ENCODE results near the gene DEFB119. TPM values are rescaled to one million over a fixed set of nuclear protein-coding genes. Genes with fewer than 3 reads are reported as not detected.
"Not testable (repeated sequence)": the region's sequence is repeated elsewhere in the genome, so short reads cannot be mapped to it uniquely, and the experiment has no call there.

The DEFB119 gene
- total RNA-seq, 5 donors from 2014 or later (not counting 1 experiment from before 2014, with no cell fraction given), result not detected

DNA sequence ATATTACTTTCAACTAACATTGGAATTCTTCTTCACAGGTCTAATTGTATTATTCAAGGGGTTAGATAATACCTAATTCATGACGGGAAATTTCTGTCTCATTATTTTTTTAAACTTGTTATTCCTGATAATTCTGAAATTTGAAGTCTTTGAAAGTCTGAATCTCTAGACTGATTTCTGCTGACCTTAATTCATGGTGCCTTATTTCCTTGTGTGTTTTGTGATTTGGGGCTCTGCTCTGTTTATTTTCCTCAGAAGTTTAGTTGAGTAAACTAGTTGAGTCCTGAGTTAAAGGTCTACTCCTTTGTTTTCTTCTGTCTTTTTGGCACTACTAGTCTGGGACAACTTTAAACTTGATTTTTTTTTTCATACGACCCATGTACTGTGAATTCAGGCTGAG is 16.0 kb downstream of the DEFB119 start:
- no peaks in the 10 kb centered on the region for H3K27me3 ChIP-seq (replicated peaks in 1 of 2; ENCODE audit: control insufficient read depth in 2 of 2, extremely low read depth in 1 of 2, insufficient read depth in 2 of 2, low read length in 1 of 2)
- CTCF ChIA-PET, result no interaction called here
- no peak overlapping the region for H3K27ac Mint-ChIP-seq
- no peak overlapping the region for H3K4me3 Mint-ChIP-seq
- no peaks in the 10 kb centered on the region for H3K36me3 ChIP-seq (ENCODE audit: control insufficient read depth in 2 of 2, extremely low read depth in 1 of 2, insufficient read depth in 1 of 2, low read length in 1 of 2)
- no peaks in the 10 kb centered on the region for H3K4me1 ChIP-seq (ENCODE audit: control insufficient read depth in 1 of 2, extremely low read depth in 1 of 2, insufficient read depth in 2 of 2, low read length in 2 of 2)
- H3K4me3 ChIP-seq (ENCODE audit: control insufficient read depth in 1 of 2, extremely low read depth in 1 of 2, low read length in 1 of 2), result no peak overlapping the region
- DNase-seq, result no peak
- ATAC-seq (replicated peaks in 1 of 4), result no peak
- H3K9me3 ChIP-seq, result no peaks in the 10 kb centered on the region
- peaks cover 3% of the 10 kb centered on the region in 2 donors for H3K27me3 Mint-ChIP-seq
- peaks cover 5 to 13% (median 7%) of the 10 kb centered on the region in 3 donors for H3K9me3 Mint-ChIP-seq
- POLR2A ChIA-PET, result no interaction called here
- no peaks in the 10 kb centered on the region for H3K36me3 Mint-ChIP-seq
- WGBS (ENCODE audit: insufficient coverage), result no CpG with 5 or more reads among the region's 2 CpGs
- no peaks in the 10 kb centered on the region for H3K4me1 Mint-ChIP-seq
- no peak overlapping the region for H3K27ac ChIP-seq (ENCODE audit: low read length)

DNA sequence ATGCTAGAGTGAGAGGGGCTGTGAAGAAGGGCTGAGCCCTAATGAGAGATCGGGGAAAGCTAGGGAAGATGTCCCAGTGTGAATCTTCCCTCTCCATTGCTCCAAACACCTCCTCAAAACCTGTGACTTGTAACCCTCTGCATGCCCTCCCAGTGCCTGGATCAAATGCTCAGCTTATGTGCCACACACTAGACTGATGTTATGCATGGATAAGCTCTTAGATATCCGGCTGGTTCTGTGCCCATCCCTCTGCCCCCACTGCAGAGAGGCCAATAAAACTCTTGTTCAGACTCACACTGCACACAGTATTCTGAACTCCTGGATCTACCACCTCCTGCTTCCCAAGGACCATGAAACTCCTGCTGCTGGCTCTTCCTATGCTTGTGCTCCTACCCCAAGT is 22.1 kb downstream of the DEFB119 start, which contains the start of gene DEFB118:
TSS of gene DEFB118 (plus strand) at position 301 of the 400 bp plus-strand sequence. CDS start at position 351, 50 bp downstream.
- Mint-ChIP-seq H3K4me3 (no peak within 1 kb of the TSS), H3K4me1 (no peaks in the 10 kb centered on the region), H3K9me3 (peaks cover 4 to 8% (median 5%) of the 10 kb centered on the region in 3 donors), H3K36me3 (no peaks in the 10 kb centered on the region), H3K27me3 (no peaks in the 10 kb centered on the region), H3K27ac (no peak within 1 kb of the TSS)
- DNase-seq (no peak), ATAC-seq (replicated peaks in 1 of 4) (no peak)
- Histone ChIP-seq H3K4me1 (ENCODE audit: control insufficient read depth in 1 of 2, extremely low read depth in 1 of 2, insufficient read depth in 2 of 2, low read length in 2 of 2) (no peaks in the 10 kb centered on the region), H3K9me3 (no peaks in the 10 kb centered on the region), H3K4me3 (ENCODE audit: control insufficient read depth in 1 of 2, extremely low read depth in 1 of 2, low read length in 1 of 2) (no peak within 1 kb of the TSS), H3K27me3 (replicated peaks in 1 of 2; ENCODE audit: control insufficient read depth in 2 of 2, extremely low read depth in 1 of 2, insufficient read depth in 2 of 2, low read length in 1 of 2) (no peaks in the 10 kb centered on the region), H3K27ac (ENCODE audit: low read length) (no peak within 1 kb of the TSS), H3K36me3 (ENCODE audit: control insufficient read depth in 2 of 2, extremely low read depth in 1 of 2, insufficient read depth in 1 of 2, low read length in 1 of 2) (no peaks in the 10 kb centered on the region)
- ChIA-PET CTCF (no interaction called here), POLR2A (interaction anchor here in 1 of 2 donors (1.2 kb wide), 1 partner anchor 13 kb away, joined by 6 read pairs; no protein-coding TSS in a partner anchor)
- WGBS (ENCODE audit: insufficient coverage), result 63% methylated on average over 1 of the region's 2 CpGs

DNA sequence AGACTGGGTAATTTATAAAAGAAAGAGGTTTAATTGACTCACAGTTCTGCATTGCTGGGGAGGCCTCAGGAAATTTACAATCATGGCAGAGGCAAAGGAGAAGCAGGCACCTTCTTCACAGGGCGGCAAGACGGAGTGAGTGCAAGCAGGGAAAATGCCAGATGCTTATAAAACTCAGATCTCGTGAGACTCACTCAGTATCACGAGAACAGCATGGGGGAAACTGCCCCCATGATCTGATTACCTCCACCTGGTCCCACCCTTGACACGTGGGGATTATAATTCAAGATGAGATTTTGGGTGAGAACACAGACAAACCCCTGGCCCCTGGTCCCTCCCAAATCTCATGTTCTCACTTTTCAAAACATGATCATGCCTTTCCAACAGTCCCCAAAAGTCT is 26.1 kb downstream of the DEFB119 start:
- DNase-seq; H3K4me3 Mint-ChIP-seq; H3K9me3 ChIP-seq; POLR2A ChIA-PET; H3K27me3 ChIP-seq (replicated peaks in 1 of 2; ENCODE audit: control insufficient read depth in 2 of 2, extremely low read depth in 1 of 2, insufficient read depth in 2 of 2, low read length in 1 of 2); ATAC-seq (replicated peaks in 1 of 4); H3K4me1 ChIP-seq (ENCODE audit: control insufficient read depth in 1 of 2, extremely low read depth in 1 of 2, insufficient read depth in 2 of 2, low read length in 2 of 2); H3K36me3 Mint-ChIP-seq; H3K36me3 ChIP-seq (ENCODE audit: control insufficient read depth in 2 of 2, extremely low read depth in 1 of 2, insufficient read depth in 1 of 2, low read length in 1 of 2); H3K27ac Mint-ChIP-seq; H3K27ac ChIP-seq (ENCODE audit: low read length); H3K4me1 Mint-ChIP-seq; H3K4me3 ChIP-seq (ENCODE audit: control insufficient read depth in 1 of 2, extremely low read depth in 1 of 2, low read length in 1 of 2); H3K27me3 Mint-ChIP-seq; H3K9me3 Mint-ChIP-seq; CTCF ChIA-PET: not testable (repeated sequence)
- no CpG with 5 or more reads among the region's 5 CpGs for WGBS (ENCODE audit: insufficient coverage)

DNA sequence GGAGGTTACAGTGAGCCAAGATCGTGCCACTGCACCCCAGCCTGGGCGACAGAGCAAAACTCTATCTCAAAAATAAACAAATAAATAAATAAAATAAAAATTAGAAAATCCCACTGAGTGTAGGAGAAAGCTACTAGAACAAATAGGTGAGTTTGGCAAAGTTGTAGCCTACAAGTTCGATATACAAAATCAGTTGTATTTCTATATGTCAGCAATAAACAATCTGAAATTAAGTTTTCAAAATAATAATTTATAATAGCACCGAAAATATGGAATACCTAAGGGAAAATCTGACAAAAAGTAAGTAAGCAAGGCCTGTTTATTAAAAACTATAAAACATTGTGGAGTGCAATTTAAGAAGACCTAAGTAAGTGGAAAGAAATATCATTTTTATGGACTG is 27.1 kb downstream of the DEFB119 start:
- POLR2A ChIA-PET, result no interaction called here
- Mint-ChIP-seq H3K36me3 (no peaks in the 10 kb centered on the region), H3K27me3 (peaks cover 0 to 3% of the 10 kb centered on the region in 2 donors), H3K4me3 (no peak overlapping the region), H3K4me1 (no peaks in the 10 kb centered on the region), H3K27ac (no peak overlapping the region), H3K9me3 (peaks cover 5 to 8% (median 8%) of the 10 kb centered on the region in 3 donors)
- ATAC-seq (replicated peaks in 1 of 4), result no peak
- no peaks in the 10 kb centered on the region for H3K4me1 ChIP-seq (ENCODE audit: control insufficient read depth in 1 of 2, extremely low read depth in 1 of 2, insufficient read depth in 2 of 2, low read length in 2 of 2)
- no peaks in the 10 kb centered on the region for H3K36me3 ChIP-seq (ENCODE audit: control insufficient read depth in 2 of 2, extremely low read depth in 1 of 2, insufficient read depth in 1 of 2, low read length in 1 of 2)
- no peak overlapping the region for H3K27ac ChIP-seq (ENCODE audit: low read length)
- H3K27me3 ChIP-seq (replicated peaks in 1 of 2; ENCODE audit: control insufficient read depth in 2 of 2, extremely low read depth in 1 of 2, insufficient read depth in 2 of 2, low read length in 1 of 2), result no peaks in the 10 kb centered on the region
- CTCF ChIA-PET, result no interaction called here
- H3K9me3 ChIP-seq, result no peaks in the 10 kb centered on the region
- WGBS (ENCODE audit: insufficient coverage), result no CpG with 5 or more reads among the region's 4 CpGs
- DNase-seq, result no peak
- H3K4me3 ChIP-seq (ENCODE audit: control insufficient read depth in 1 of 2, extremely low read depth in 1 of 2, low read length in 1 of 2), result no peak overlapping the region

DNA sequence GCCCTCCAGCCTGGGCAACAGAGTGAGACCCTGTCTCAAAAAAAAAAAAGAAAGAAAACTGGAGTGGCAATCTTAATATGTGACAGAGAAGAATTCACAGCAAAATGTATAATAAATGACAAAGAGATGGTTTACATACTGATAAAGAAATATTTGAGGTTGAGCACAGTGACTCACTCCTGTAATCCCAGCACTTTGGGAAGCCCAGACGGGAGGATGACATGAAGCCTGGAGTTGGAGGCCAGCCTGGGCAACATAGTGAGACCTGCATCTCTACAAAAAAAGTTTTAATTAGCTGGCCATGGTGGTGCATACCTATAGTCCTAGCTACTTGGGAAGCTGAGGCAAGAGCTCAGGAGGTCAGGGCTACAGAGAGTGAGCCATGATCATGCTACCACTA is 34.4 kb downstream of the DEFB119 start:
- no peak overlapping the region for H3K27ac ChIP-seq (ENCODE audit: low read length)
- H3K36me3 ChIP-seq (ENCODE audit: control insufficient read depth in 2 of 2, extremely low read depth in 1 of 2, insufficient read depth in 1 of 2, low read length in 1 of 2), result no peaks in the 10 kb centered on the region
- 100% methylated on average over 1 of the region's 1 CpG for WGBS (ENCODE audit: insufficient coverage)
- Mint-ChIP-seq H3K27me3 (peaks cover 5 to 6% of the 10 kb centered on the region in 2 donors), H3K36me3 (no peaks in the 10 kb centered on the region), H3K4me3 (no peak overlapping the region), H3K27ac (no peak overlapping the region), H3K9me3 (no peaks in the 10 kb centered on the region), H3K4me1 (no peaks in the 10 kb centered on the region)
- H3K27me3 ChIP-seq (replicated peaks in 1 of 2; ENCODE audit: control insufficient read depth in 2 of 2, extremely low read depth in 1 of 2, insufficient read depth in 2 of 2, low read length in 1 of 2), result no peaks in the 10 kb centered on the region
- H3K4me1 ChIP-seq (ENCODE audit: control insufficient read depth in 1 of 2, extremely low read depth in 1 of 2, insufficient read depth in 2 of 2, low read length in 2 of 2), result no peaks in the 10 kb centered on the region
- no peaks in the 10 kb centered on the region for H3K9me3 ChIP-seq
- no peak overlapping the region for H3K4me3 ChIP-seq (ENCODE audit: control insufficient read depth in 1 of 2, extremely low read depth in 1 of 2, low read length in 1 of 2)
- ChIA-PET POLR2A (no interaction called here), CTCF (no interaction called here)
- DNase-seq, result no peak
- ATAC-seq (replicated peaks in 1 of 4), result no peak

DNA sequence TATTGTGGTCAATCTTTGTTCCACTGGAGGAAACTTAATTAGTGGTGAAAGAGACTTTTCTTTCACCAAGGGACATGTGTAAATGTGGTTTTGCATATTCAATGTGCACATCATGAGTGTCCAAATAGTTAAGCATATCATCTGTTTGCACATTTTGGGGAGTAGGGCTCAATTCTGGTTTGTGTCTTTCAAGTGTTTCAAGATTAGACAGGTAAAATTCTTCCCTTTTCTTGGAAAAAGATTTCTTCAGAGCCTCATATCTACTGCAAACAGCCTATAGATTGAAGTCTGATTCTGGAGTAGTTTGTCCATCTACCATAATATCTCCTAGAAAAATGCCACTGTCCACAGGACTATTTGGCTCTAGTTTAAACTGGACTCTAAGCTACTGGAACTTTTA is 48.9 kb downstream of the DEFB119 start:
- Mint-ChIP-seq H3K4me1 (no peaks in the 10 kb centered on the region), H3K27me3 (peaks cover 0 to 3% of the 10 kb centered on the region in 2 donors), H3K27ac (no peak overlapping the region), H3K4me3 (no peak overlapping the region), H3K9me3 (peaks cover 0 to 3% (median 0%) of the 10 kb centered on the region in 3 donors), H3K36me3 (no peaks in the 10 kb centered on the region)
- Histone ChIP-seq H3K4me3 (ENCODE audit: control insufficient read depth in 1 of 2, extremely low read depth in 1 of 2, low read length in 1 of 2) (no peak overlapping the region), H3K27ac (ENCODE audit: low read length) (no peak overlapping the region), H3K9me3 (no peaks in the 10 kb centered on the region), H3K4me1 (ENCODE audit: control insufficient read depth in 1 of 2, extremely low read depth in 1 of 2, insufficient read depth in 2 of 2, low read length in 2 of 2) (no peaks in the 10 kb centered on the region), H3K27me3 (replicated peaks in 1 of 2; ENCODE audit: control insufficient read depth in 2 of 2, extremely low read depth in 1 of 2, insufficient read depth in 2 of 2, low read length in 1 of 2) (no peaks in the 10 kb centered on the region), H3K36me3 (ENCODE audit: control insufficient read depth in 2 of 2, extremely low read depth in 1 of 2, insufficient read depth in 1 of 2, low read length in 1 of 2) (no peaks in the 10 kb centered on the region)
- POLR2A ChIA-PET, result interaction anchor here in 1 of 2 donors (0.5 kb wide), 1 partner anchor 39 kb away, joined by 3 read pairs; no protein-coding TSS in a partner anchor
- CTCF ChIA-PET, result no interaction called here
- DNase-seq (no peak), ATAC-seq (replicated peaks in 1 of 4) (no peak)

DNA sequence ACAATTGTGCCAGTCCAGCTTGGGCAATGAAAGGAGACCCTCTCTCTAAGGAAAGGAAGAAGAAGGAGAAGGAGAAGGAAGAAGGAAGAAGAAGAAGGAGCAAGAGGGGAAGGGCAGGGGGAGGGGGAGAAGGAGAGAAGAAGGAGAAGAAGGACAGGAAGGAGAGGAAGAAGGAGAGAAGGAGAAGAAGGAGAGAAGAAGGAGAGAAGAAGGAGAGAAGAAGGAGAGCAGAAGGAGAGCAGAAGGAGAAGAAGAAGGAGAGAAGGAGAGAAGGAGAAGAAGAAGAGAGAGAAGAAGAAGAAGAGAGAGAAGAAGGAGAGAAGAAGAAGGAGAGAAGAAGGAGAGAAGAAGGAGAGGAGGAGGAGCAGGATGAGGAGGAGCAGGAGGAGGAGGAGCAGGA is 59.5 kb downstream of the DEFB119 start:
- ATAC-seq (replicated peaks in 1 of 4) (no peak), DNase-seq (no peak)
- Mint-ChIP-seq H3K4me1 (no peaks in the 10 kb centered on the region), H3K27ac (no peak overlapping the region), H3K4me3 (no peak overlapping the region), H3K9me3 (peaks cover 8 to 15% (median 10%) of the 10 kb centered on the region in 3 donors), H3K27me3 (peaks cover 0 to 3% of the 10 kb centered on the region in 2 donors), H3K36me3 (no peaks in the 10 kb centered on the region)
- no peaks in the 10 kb centered on the region for H3K36me3 ChIP-seq (ENCODE audit: control insufficient read depth in 2 of 2, extremely low read depth in 1 of 2, insufficient read depth in 1 of 2, low read length in 1 of 2)
- ChIA-PET CTCF (no interaction called here), POLR2A (no interaction called here)
- H3K27ac ChIP-seq (ENCODE audit: low read length), result no peak overlapping the region
- H3K9me3 ChIP-seq, result no peaks in the 10 kb centered on the region
- no peaks in the 10 kb centered on the region for H3K4me1 ChIP-seq (ENCODE audit: control insufficient read depth in 1 of 2, extremely low read depth in 1 of 2, insufficient read depth in 2 of 2, low read length in 2 of 2)
- H3K4me3 ChIP-seq (ENCODE audit: control insufficient read depth in 1 of 2, extremely low read depth in 1 of 2, low read length in 1 of 2), result no peak overlapping the region
- H3K27me3 ChIP-seq (replicated peaks in 1 of 2; ENCODE audit: control insufficient read depth in 2 of 2, extremely low read depth in 1 of 2, insufficient read depth in 2 of 2, low read length in 1 of 2), result no peaks in the 10 kb centered on the region
